ENCODE measurements around the gene PRICKLE3. TPM values are rescaled to one million over a fixed set of nuclear protein-coding genes. Genes with fewer than 3 reads are reported as not detected.
"Not testable (repeated sequence)": the region's sequence is repeated elsewhere in the genome, so short reads cannot be mapped to it uniquely, and the experiment has no call there.

The PRICKLE3 gene
- total and polyA plus RNA-seq, 2 donors from 2014 or later = 3.4 to 11.6 TPM

- intact Hi-C loops (cut with DNase I) = no loop called here
- Histone ChIP-seq H3K36me3 (ENCODE audit: control insufficient read depth in 2 of 3, insufficient read depth in 3 of 3, low read length in 3 of 3) (no peaks in the 10 kb centered on the region), H3K27me3 (ENCODE audit: control insufficient read depth, insufficient read depth, low read length) (no peaks in the 10 kb centered on the region), H3K9me3 (ENCODE audit: control insufficient read depth in 2 of 3, insufficient read depth in 1 of 3, low read length in 3 of 3) (no peaks in the 10 kb centered on the region), H3K9ac (ENCODE audit: low read length in 3 of 3) (peak overlapping the region; percentile 36 to 84 (median 80)), H3K4me3 (ENCODE audit: low read length in 3 of 3) (peak overlapping the region; percentile 54 to 73 (median 68)), H3K27ac (ENCODE audit: low read depth in 2 of 2, low read length in 2 of 2) (peak overlapping the region; percentile 94 to 96), H3K4me1 (ENCODE audit: control insufficient read depth in 2 of 3, insufficient read depth in 2 of 3, low read depth in 1 of 3, low read length in 3 of 3) (no peaks in the 10 kb centered on the region)
- DNase-seq (peak; percentile 86 to 96 (median 93)), FAIRE-seq (peak; percentile 61)
- peak; percentile 81 for TF ChIP-seq CTCF (IDR thresholded peaks at IDR 0.05; ENCODE audit: borderline replicate concordance, extremely low read depth, insufficient read depth)
Observed at GRCh38 chrX:49155900-49156837, 30.0 kb downstream of the PRICKLE3 start.

DNA sequence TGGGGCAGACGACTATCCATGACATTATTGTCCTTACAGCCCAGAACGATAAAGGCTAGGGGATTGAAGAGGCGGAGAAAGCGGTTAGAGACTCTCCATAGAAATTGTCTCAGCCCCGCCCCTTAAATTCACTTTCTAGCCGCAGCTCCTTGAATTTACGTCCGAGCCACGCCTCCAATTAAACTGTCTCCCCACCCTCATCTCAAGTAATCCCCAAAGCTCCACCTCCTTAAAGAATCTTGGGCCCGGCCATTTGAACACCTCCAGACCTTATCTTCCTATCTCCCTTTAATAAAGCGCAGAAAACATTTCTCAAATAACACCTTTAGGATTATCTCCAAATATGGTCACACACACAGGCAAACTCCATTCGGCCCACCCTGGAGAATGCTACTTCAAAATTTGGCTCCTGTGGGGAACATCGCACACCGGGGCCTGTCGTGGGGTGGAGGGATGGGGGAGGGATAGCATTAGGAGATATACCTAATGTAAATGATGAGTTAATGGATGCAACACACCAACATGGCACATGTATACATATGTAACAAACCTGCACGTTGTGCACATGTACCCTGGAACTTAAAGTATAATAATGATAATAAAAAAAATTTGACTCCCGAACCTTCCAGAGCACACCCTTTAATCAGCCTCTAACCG lies 30.8 kb downstream of the PRICKLE3 start:
- intact Hi-C loops (cut with DNase I) = no loop called here
- FAIRE-seq = no peak
- H3K4me3 ChIP-seq (ENCODE audit: low read length in 3 of 3) = peak overlapping the region; percentile 54 to 73 (median 68)

DNA sequence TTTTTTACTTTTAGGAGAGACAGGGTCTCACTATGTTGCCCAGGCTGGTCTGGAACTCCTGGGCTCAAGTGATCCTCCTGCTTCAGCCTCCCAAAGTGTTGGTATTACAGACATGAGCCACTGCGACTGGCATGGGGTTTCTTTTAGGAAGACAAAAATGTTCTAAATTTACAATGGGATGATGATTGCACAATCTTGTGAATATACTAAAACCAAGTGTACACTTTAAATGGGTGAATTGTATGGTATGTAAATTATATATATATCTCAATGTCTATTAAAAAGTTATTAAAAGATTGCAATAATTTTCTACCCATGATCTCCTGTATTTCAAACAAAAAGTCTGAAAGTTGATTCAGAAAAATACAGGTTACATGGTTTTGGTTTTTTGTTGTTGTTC lies 32.7 kb downstream of the PRICKLE3 start:
- DNase-seq (no peak), FAIRE-seq (no peak)
- no peak for TF ChIP-seq CTCF (IDR thresholded peaks at IDR 0.05; ENCODE audit: borderline replicate concordance, extremely low read depth, insufficient read depth)
- H3K27ac ChIP-seq (ENCODE audit: low read depth in 2 of 2, low read length in 2 of 2) = no peak overlapping the region
- H3K36me3 ChIP-seq (ENCODE audit: control insufficient read depth in 2 of 3, insufficient read depth in 3 of 3, low read length in 3 of 3) = no peaks in the 10 kb centered on the region
- no peaks in the 10 kb centered on the region for H3K9me3 ChIP-seq (ENCODE audit: control insufficient read depth in 2 of 3, insufficient read depth in 1 of 3, low read length in 3 of 3)
- no peaks in the 10 kb centered on the region for H3K4me1 ChIP-seq (ENCODE audit: control insufficient read depth in 2 of 3, insufficient read depth in 2 of 3, low read depth in 1 of 3, low read length in 3 of 3)
- H3K4me3 ChIP-seq (ENCODE audit: low read length in 3 of 3) = no peak overlapping the region
- H3K9ac ChIP-seq (ENCODE audit: low read length in 3 of 3) = no peak overlapping the region
- no peaks in the 10 kb centered on the region for H3K27me3 ChIP-seq (ENCODE audit: control insufficient read depth, insufficient read depth, low read length)
- intact Hi-C loops (cut with DNase I) = no loop called here

More for the DNA sequence above, 30.8 kb downstream of the PRICKLE3 start:
- H3K36me3 ChIP-seq (ENCODE audit: control insufficient read depth in 2 of 3, insufficient read depth in 3 of 3, low read length in 3 of 3) = no peaks in the 10 kb centered on the region
- DNase-seq = peak in 4 of 5 donors; percentile 39 to 86 (median 67)
- peak overlapping the region; percentile 15 to 84 (median 80) for H3K9ac ChIP-seq (ENCODE audit: low read length in 3 of 3)
- H3K27ac ChIP-seq (ENCODE audit: low read depth in 2 of 2, low read length in 2 of 2) = peak overlapping the region; percentile 94 to 96
- no peak for TF ChIP-seq CTCF (IDR thresholded peaks at IDR 0.05; ENCODE audit: borderline replicate concordance, extremely low read depth, insufficient read depth)
- H3K27me3 ChIP-seq (ENCODE audit: control insufficient read depth, insufficient read depth, low read length) = no peaks in the 10 kb centered on the region
- H3K9me3 ChIP-seq (ENCODE audit: control insufficient read depth in 2 of 3, insufficient read depth in 1 of 3, low read length in 3 of 3) = no peaks in the 10 kb centered on the region
- no peaks in the 10 kb centered on the region for H3K4me1 ChIP-seq (ENCODE audit: control insufficient read depth in 2 of 3, insufficient read depth in 2 of 3, low read depth in 1 of 3, low read length in 3 of 3)

GRCh38 chrX:49149291-49149690 lies 36.9 kb downstream of the PRICKLE3 start:
- FAIRE-seq; intact Hi-C loops (cut with DNase I); H3K4me3 ChIP-seq (ENCODE audit: low read length in 3 of 3); H3K4me1 ChIP-seq (ENCODE audit: control insufficient read depth in 2 of 3, insufficient read depth in 2 of 3, low read depth in 1 of 3, low read length in 3 of 3); DNase-seq; H3K36me3 ChIP-seq (ENCODE audit: control insufficient read depth in 2 of 3, insufficient read depth in 3 of 3, low read length in 3 of 3); H3K27me3 ChIP-seq (ENCODE audit: control insufficient read depth, insufficient read depth, low read length); H3K9ac ChIP-seq (ENCODE audit: low read length in 3 of 3); H3K9me3 ChIP-seq (ENCODE audit: control insufficient read depth in 2 of 3, insufficient read depth in 1 of 3, low read length in 3 of 3): not testable (repeated sequence)
- peak overlapping the region in 1 of 2 donors; percentile 17 for H3K27ac ChIP-seq (ENCODE audit: low read depth in 2 of 2, low read length in 2 of 2)

DNA sequence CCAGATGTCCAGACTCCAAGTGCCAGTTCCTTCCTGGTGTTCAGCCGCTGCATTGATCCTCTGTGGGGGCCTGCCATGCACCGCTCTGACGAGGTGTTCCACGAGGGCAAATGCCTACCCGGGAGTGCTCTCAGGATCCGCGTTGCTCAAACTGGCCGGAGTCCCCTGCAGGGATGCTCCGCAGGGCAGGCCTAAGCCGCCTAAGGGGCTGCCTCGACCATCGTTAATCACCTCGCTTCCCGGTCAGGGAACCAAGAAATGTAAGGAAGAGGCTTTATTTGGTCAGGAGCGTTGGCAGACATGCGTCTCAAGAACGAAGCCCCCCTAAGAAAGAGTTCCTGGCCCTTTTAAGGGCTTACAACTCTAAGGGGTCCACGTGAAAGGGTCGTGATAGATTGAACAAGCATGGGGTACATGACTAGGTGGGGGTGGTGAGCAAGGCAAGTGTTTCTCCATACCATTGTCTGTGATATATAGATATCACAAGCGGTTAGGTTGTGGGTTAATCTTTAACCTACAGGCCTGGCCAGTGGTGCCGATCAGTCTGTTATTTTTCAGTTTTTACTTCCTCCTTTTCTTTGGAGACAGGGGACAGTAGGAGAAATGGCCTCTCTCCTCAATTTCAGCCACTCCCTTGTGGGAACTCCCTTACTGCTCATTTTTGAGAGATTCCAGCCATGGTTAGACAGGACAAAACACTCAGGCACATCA lies 37.6 kb downstream of the PRICKLE3 start:
- H3K27me3 ChIP-seq (ENCODE audit: control insufficient read depth, insufficient read depth, low read length); H3K4me1 ChIP-seq (ENCODE audit: control insufficient read depth in 2 of 3, insufficient read depth in 2 of 3, low read depth in 1 of 3, low read length in 3 of 3); H3K9ac ChIP-seq (ENCODE audit: low read length in 3 of 3); H3K36me3 ChIP-seq (ENCODE audit: control insufficient read depth in 2 of 3, insufficient read depth in 3 of 3, low read length in 3 of 3); H3K4me3 ChIP-seq (ENCODE audit: low read length in 3 of 3); H3K9me3 ChIP-seq (ENCODE audit: control insufficient read depth in 2 of 3, insufficient read depth in 1 of 3, low read length in 3 of 3); intact Hi-C loops (cut with DNase I); DNase-seq; FAIRE-seq: not testable (repeated sequence)
- H3K27ac ChIP-seq (ENCODE audit: low read depth in 2 of 2, low read length in 2 of 2) = peak overlapping the region in 1 of 2 donors; percentile 17
